ENCODE measurements around the gene PLEKHG5.
"Not testable (repeated sequence)": the region's sequence is repeated elsewhere in the genome, so short reads cannot be mapped to it uniquely, and the experiment has no call there.

Gene PLEKHG5

GRCh38 chr1:6461538-6462411, 29.7 kb downstream of the PLEKHG5 start:
- peak; percentile 57 for DNase-seq

DNA sequence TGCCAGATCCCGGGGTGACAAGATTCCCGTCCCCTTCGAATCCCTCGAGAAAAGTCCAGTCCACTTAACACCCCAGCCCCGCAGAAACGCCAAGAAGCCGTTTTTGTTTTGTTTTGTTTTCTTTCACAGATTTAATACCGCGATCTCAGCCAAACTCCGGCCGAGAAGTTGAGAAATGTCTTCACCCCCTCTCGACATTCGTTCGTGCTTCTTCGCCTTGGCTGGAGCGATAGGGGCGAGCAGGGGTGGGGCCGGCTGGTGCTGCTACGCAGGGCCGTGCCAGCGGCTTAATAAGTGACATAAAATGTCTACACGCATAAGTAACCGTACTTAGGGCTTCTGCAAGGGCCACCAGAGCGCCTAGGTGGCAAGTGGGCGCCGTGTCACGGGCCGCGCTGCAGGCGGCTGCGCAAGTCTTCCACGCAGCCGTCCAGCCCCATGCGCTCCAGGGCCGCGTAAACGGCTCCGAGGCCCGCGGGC, 30.4 kb downstream of the PLEKHG5 start:
- no peak for DNase-seq

- peak; percentile 92 for DNase-seq
Observed at GRCh38 chr1:6460301-6461050, 31.0 kb downstream of the PLEKHG5 start.

GRCh38 chr1:6459850-6460265, 31.6 kb downstream of the PLEKHG5 start:
- DNase-seq = peak; percentile 67

DNA sequence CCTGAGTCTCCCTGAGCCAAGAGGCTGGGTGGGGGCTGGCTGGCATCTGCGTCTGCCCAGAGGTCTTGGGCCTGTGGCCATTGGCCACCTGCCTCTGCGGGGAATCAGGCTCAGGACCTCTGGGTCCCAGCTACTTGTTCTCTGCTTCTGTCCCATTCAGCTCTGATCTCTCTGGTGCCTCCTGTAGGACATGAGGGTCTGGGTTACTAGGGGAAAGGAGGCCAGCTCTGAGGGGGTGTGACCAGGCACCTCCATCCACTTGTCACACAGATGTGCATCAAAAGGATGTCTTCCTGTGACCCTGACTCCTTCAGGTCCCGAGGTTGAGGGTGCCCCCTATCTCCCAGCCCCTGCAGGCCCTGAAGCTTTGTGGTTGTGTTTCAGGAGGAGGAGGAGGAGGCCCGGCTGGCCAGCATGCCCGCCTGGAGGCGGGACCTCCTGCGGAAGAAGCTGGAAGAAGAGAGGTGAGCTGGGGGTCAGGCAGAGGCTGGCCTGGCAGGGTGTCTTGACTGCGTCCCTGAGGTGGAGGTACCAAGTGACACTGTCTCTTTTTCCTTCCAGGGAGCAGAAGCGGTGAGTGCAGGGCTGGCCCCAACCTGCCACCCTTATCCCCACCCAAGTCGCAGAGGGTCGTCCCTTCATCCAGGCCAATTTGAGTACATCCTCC, 34.5 kb downstream of the PLEKHG5 start:
- no peak for DNase-seq

- not testable (repeated sequence) for DNase-seq
Observed at GRCh38 chr1:6455752-6456520, 35.5 kb downstream of the PLEKHG5 start.

GRCh38 chr1:6454856-6455751, 36.4 kb downstream of the PLEKHG5 start:
- DNase-seq = peak; percentile 53

GRCh38 chr1:6453895-6454855, 37.3 kb downstream of the PLEKHG5 start:
- DNase-seq = not testable (repeated sequence)

DNA sequence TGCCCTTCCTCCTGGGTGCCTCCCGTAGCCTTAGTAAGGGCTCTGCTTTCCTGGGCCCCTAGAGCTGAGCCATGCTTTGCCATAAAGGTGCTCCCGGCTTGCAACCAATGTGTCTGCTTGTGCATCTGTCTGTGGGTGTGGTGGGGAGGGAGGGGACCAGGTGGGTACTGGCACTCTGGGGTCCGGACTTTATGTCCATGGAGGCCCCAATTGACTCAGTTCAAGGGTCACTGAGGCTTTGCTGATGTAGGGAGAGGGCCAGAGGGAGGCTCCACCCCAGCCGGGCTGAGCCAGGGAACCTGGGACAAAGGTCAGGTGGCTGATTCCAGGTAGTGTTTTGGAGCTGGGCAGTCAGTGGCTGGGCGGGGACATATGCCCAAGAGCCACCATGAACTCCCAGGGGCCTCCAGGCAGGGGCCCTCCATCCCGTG, 40.5 kb downstream of the PLEKHG5 start:
- DNase-seq = no peak

DNA sequence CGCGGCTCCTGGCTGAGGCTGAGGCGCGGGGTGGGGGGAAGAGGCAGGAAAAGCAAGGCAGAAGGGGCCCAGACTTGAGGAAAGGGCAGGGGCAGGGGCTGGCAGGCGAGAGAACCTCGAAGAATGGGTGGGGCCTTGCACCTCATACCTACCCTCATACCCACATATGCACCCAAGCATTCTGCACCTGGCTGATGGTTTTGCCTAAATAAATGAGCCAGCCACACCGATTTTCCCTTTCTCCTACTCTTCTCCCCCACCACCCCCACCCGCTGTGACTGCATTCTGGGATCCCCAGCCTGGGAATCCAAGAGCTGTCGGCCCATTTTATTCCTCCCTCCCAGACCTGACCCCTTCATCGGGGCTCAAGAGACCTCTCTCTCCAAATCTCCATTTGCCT, 41.0 kb downstream of the PLEKHG5 start:
- DNase-seq = not testable (repeated sequence)

- DNase-seq = no peak
Observed at GRCh38 chr1:6450005-6450450, 41.4 kb downstream of the PLEKHG5 start.

GRCh38 chr1:6448749-6449631, 42.5 kb downstream of the PLEKHG5 start:
- peak; percentile 52 for DNase-seq

DNA sequence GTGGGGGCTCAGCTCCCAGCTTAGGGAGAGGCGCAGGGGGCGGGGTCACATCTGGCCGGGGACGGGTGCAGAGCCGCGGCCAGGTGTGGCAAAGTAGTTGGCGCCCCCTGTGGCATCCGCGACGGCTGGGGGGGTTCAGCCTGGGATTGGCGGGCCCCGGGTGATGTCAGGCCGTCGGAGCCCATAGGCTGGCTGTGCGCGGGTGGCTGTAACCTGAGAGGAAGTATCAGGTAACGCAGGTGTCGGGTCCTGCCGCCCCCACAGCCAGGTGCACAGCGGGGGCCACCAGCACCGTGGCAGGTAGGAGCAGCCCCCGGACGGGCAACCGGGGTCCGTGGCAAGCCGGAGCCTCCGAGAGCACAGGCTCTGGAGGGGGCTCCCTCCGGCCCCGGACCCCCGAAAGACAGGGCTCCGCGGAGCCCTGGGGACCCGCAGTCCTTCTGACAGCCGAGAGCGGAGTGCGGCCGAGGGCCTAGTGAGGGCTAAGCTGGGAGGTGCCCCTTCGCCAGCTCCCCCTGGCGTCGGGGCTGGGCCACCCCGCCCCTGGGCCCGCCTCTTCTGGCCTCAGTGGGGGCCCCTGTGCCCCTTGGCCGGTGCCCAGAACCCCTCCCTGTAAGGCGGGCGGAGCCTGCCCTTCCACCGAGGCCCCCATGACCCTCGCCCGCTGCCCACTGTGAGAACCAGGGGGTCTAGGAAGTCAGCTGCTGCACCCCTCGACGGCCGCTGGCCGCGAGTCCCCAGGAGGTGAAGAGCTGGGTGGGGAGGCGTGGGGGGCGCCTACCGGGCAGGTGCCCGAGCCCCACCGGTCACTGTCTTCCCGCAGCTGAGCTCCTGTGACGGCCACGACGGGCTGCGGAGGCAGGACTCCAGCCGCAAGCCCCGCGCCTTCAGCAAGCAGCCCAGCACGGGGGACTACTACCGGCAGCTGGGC, 43.4 kb downstream of the PLEKHG5 start:
- DNase-seq = peak; percentile 42

DNA sequence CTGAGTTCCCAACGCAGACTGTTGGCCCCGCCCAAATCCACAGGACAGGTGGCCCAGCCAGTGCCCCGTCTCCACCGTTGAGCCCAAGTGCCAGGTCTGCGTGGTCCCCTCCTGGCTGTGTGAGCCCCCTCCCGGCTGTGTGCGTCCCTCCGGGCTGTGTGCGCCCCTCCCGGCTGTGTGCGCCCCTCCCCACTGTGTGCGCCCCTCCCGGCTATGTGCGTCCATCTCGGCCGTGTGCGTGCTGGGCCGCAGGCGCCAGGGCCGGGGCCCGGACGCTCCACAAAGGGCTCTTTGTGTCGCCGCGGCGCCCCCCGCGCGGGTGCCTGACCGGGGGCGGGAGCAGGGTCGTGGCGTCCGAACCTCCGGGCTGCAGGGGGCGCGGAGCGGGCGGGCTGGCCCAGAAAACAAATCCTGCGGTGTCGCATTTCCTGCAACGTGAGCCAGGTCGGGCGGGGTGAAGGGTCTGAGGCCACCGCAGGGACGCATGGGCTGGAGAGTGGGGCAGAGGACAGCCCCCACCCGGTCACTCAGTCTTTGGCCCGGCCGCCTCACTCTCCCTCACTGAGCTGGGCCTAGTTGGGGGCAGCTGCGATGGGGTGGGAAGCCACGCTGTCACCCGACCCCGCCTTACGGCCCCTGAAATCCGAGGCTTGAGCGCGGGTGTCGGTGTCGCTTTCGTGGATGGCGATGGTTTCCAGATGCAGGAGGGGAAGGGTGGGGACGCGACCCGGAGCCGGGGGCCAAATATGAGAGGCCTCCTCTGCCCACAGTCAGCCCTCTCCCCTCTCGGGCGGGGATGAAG, 44.2 kb downstream of the PLEKHG5 start:
- DNase-seq = no peak

GRCh38 chr1:6446665-6447015, 44.8 kb downstream of the PLEKHG5 start:
- DNase-seq = no peak

DNA sequence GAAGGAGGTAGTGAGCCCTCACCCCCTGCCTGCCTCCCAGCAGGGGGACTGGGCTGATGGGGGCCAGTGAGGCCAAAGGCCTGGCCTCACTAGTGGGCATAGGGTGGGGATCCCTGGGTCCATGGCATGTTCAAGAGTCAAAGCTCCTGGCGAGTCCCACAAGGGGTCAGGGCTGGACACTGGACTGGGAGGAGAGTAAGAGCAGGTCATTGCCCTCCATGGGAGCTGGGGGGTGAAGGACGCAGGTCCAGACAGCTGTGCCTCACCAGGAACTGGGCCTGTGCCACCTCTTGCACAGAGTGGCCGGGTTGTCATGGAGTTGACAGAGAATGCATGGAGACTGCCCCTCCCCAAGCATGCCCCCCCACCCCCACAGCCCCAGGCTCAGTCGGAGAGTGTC, 45.5 kb downstream of the PLEKHG5 start:
- DNase-seq = not testable (repeated sequence)

All from activated naive CD4-positive, alpha-beta T cell treated with Interleukin-2 at 50 U/mL for 16 hours (primary cell).